HUDEP-2 (cell line): Measurements from ENCODE around the gene CFAP46.

Experiments used
- DNase-seq, 76 experiments: peaks; one replicate each; lab custom pipeline; 2025; ENCODE audit not compliant: unreplicated experiment in 76 of 76; lab: John Stamatoyannopoulos, UW

Gene CFAP46

DNA sequence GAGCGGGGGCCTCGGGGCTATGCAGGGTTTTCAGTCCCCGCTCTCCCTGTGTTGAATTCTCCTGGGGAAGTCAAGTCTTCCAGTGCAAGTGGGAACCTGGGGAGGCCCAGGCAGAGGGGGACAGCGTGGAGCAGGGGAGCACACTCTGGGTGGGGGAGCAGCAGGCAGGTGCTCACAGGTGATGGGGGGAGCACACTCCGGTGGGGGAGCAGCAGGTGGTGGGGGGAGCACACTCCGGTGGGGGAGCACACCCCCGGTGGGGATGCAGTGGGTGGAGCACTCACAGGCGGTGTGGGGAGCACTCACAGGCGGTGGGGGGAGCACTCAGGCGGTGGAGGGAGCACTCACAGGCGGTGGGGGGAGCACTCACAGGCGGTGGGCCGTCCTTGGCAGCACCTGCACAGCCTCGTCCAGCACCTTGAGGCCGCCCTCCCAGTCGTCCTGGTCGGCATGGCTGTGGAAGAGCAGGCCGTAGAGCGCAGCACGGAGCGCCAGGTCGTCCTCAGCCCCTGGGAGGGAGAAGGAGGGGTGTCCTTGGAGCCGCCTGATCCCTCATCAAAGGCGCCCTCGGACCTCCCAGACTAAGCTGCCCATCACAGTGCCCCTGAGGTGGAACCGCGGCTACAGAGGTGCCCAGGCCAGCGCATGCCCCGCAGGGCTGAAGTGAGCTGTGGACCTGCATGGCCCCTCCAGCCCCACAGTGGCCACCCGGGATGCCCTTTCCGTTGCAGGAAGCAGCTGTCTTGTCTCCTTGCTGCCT is 56.7 kb downstream of the CFAP46 start:
- DNase-seq, result no peak

DNA sequence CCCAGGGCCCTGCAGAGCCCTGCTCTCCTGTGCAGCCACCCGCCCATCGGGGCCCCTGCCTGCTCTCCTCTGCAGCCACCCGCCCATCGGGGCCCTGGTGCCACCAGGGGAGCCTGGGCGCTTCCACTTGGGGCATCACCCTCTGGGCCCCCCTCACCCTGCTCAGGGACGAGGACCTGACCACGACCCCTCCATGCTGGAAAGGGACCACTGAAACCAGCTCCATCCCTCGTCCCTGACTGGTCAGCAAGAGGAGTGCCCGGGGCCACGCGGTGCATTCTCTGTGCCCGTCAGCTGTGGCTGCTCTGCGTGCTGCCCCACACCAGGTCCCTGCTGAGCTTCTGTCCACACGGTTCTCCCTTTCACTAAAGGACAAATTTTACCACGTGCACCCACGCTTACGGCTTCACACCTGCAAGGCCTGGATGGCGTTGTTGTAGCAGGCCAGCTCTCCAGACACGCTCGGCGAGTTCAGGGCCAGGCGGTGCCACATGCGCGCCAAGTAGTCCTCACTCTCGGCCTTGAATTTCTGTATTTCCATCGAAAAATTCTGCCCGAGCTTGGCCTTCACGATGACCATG is 57.6 kb downstream of the CFAP46 start:
- DNase-seq, result no peak

DNA sequence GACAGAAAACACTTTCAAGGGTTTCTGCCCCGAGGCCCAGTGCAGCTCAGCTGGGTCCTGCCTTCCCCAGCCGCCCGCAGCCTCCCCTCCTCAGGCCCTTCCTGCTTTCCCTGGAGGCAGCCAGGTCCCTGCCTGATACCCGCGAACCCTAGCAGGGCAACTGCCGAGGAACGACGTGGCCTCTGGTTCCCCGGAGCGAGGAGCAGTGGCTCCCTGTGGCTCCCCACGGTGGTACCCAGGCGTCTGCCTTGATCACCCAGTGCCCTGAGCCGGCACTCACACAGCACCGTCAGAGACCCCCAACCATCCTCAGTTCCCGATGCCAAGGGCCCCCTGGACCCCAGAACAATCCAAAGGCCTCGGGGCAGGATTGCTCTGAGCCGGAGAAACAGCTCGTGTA is 58.3 kb downstream of the CFAP46 start:
- no peak for DNase-seq

DNA sequence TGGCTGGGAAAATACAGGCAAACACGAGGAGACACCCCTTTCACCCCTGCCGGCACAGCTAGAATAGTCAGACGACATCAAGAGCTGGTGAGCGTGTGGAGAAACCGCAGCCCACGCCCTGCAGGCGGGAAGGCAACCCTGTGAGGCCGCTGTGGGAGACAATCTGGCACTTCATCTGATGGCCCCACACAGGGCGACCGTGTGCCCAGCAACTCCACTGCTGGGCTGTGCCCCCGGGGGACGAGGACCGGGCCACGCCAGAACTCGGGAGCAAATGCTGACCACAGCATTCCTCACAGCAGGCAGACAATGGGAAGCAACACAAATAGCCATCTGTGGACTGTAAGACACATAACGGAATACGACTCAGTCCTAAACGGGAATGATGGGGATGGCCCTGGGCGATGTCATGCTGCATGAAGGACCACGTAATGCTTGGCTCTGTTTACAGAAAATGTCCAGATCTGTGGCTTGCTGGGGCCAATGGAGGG is 58.9 kb downstream of the CFAP46 start:
- no peak for DNase-seq

DNA sequence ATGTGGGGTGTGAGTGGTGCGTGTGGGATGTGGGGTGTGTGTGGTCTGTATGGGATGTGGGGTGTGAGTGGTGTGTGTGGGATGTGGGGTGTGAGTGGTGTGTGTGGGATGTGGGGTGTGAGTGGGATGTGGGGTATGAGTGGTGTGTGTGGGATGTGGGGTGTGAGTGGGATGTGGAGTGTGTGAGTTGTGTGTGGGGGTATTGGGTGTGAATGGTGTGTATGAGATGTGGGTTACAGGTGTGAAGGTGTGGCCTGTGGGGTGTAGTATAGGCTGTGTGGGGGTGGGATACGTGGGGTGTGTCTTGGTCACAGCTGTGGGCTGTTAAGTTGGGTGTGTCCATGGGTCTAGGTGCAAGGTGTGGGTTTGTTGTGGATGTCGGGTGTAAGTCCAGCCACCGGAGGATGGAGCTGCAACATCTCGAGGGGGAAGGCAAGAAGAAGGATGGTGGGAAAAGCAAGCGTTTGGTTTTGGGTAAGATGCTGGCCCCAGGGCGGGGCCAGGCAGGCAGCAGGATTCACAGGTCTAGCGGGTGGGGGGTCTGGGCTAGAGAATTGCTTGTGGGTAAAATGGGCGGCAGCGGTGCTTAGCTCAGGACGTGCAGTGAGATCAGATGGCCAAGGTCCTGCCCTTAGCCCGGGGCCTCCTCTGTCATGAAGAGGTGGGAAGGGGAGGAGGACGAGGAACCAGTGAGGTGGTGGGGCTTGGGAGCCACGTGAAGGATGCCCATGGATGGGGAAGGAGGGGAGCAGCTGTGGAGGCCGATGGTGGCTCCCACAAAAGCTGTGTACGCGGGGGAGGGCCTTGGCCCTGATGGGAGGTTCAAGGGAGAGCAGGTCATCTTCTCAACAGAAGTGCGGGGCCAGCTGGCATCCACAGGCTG is 60.1 kb downstream of the CFAP46 start:
- DNase-seq, result no peak

DNA sequence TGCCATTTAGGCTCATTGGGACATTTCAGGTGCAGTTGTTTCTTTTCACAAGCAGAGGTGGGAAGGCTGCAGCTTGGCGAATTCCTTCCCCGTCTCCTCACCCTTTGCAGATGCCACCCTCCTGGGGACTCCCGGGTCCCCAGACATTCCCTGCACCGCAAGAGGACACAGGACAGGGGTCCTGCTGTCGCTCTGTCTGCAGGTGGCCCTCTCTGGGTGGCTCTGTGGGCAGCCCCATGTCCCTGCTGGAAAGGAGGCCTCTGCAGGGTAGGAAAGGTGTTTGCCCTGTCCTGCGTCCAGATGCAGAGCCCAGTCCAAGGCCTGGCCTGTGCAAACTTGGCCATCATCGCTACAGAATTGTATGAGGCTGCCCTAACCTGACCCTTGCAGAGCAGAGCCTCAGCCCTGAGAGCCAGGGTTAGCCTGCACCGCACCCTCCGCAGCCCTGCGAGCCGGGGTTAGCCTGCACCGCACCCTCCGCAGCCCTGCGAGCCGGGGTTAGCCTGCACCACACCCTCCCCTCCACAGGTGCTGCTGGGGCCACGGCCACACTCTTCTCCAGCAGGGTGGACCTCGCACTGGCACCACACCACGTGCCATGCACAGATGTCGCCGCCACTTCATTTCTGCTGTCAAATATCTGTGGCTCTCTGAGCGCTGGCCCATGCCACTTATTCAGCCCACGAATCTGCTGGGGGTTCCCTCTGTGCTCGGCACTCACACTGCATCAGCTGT is 61.0 kb downstream of the CFAP46 start:
- DNase-seq, result no peak

DNA sequence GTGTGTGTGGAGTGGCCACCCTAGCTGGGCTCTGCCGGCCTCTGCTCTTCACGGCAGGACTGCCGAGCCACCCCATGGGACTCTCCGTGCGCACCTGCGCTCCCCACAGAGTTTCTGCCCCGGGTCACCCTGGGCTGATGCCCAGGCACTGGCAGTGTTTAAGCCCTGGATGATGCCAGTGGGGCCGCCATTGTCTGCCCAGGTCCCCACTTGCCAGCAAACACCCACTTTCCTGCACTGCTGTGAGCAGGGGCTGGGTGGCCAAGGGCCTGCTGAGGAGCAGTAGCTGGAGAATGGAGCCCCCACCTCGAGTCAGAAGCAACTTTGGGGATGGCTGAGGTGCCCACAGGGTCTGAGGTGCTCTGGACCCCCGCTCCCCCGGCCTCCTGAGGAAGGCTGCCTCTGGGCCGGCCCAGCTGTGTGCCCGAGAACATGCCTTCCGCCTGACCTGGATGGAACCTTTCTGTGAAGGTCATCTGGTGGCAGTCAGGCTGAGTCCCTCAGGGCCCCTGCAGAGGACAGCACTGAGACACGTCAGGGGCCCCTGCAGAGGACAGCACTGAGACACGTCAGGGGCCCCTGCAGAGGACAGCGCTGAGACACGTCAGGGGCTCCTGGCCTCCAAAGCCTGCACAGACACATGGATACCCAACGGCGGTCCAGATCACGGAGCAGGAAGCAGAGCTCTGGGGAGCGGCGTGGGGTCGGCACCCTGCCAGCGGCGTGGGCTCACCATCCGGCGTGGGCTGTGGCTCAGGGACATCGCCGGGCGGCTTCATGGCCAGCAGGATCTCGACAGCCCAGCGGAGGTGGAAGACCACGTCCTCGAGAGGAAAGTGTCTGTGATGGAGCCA is 62.0 kb downstream of the CFAP46 start:
- no peak for DNase-seq

DNA sequence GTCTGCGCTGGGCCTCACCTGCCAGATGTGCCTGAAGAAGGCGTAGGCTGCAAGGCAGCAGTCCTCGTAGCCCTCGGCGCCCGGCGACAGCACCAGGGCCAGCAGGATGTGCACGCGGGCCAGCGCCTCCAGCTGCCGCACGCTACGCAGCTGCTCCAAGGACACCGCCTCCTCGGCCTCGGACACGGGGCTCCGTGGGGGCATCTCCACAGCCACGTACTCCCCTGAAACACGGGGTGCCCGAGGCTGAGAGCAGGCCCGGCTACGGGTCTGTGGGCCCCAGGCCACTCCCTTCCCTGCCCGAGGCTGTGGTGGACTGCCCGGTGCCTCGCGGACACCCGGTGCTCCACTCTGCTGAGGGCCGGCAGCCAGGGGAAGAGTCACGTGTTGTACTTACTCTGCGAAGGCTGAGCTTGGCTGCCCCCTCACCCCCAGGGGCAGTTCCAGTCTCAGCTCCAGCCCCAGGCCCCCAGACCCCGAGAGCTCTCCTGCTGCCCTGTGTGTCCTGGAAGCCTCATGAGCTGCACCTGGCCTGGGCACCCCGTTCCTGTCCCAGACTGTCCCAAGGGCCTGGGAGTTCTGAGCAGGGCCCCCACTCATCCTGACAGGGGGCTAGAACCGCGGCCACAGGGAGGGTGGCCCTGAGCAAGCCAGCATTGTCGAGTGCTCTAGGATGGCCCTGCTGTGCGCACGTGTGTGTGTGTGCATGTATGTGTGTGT is 62.8 kb downstream of the CFAP46 start:
- DNase-seq, result no peak

DNA sequence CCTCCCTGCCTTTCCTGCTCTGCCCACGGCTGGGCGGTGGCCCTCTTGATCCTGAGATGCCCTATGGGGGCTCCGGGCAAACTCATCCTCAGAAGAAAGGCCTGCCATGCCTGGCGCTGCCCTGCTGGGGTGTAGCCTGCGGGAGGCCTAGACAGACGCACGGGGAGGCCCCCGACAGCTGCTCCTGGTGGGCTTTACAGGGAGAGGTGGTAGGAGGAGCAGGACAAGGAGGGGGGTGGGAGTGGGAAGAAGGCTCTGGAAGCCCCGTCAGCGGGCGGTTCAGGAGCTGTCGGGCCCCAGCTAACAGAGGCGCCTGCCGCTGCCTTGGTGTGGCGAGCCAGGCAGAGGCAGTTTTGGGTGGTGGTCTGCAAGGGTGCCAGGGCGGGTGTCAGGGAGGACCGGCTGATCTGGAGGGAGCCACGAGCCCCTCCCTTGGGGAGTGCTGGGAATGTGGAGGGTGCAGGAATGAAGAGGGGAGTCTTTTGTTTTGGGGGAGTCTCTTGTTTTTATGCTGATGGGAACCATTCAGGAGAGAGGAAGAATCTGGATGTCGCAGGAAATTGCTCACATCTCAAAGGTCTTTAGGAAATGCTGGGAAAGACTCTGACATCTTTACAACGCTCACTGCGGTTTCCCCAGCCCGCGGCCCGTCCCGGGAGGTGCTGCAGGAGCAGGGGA is 63.5 kb downstream of the CFAP46 start:
- DNase-seq, result no peak

DNA sequence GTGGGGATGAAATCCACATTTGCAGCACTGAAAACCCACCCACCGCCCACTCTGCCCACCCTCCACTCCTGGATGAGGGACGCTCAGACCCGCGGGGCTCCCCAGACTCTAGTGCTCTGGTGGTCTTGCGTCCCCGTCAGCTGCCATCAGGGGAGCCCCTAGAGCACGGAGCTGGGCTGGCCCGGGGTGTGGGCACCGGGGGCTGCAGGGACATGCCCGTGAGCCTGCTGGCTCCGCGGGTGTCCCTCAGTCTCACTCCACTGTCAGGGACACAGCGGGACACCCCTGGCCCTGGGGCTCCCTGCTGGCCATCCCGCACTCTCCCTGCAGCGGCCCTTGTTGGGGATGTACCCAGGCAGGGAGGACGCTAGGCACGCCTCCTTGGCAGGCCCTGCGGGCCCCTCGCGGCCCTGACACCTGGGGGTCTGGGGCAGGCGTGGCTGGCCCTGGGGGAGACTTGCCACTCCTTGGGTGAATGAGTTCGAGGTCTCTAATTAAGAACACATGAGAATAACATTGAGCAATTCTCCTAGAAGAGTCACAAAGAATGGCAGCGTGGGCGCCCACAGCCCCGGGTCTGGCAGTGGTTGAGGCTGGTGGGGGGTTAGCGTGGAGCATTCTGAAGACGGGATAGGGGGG is 64.2 kb downstream of the CFAP46 start:
- DNase-seq, result no peak

DNA sequence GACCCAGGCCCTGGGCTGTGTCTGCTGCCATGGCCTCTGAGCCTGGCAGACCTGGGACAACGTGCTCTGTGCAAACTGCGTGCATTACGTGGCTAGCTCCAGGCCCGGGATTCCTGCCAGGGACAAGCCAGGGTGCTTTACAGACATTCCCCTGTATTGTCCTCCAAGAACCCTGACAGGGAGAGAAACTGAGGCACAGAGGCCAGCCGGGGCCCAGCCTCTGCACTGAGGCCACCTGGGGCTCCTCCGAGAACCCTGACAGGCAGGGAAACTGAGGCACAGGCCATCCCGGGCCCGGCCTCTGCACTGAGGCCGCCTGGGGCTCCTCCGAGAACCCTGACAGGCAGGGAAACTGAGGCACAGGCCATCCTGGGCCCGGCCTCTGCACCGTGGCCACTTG is 64.9 kb downstream of the CFAP46 start:
- no peak for DNase-seq

DNA sequence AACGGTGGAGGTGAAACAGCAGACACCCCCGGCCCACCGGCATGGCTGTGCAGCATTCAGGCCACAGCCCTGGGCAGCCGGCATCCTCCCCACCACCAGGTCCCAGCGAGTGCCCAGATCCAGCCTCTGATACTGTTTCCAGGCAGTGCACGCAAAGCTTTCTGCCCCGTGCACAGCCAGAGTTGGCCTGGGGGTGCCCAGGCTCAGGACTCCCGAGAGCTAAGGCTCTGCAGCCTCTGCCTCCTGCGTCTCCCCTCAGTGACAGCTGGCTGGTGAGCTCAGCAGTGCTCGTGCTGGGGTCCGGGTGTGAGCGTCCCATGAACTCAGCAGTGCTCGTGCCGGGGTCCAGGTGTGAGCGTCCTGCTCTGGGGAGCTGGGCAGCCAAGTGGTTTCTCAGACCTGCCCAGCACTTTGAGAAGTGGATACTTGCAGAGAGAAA is 65.4 kb downstream of the CFAP46 start:
- DNase-seq, result no peak

DNA sequence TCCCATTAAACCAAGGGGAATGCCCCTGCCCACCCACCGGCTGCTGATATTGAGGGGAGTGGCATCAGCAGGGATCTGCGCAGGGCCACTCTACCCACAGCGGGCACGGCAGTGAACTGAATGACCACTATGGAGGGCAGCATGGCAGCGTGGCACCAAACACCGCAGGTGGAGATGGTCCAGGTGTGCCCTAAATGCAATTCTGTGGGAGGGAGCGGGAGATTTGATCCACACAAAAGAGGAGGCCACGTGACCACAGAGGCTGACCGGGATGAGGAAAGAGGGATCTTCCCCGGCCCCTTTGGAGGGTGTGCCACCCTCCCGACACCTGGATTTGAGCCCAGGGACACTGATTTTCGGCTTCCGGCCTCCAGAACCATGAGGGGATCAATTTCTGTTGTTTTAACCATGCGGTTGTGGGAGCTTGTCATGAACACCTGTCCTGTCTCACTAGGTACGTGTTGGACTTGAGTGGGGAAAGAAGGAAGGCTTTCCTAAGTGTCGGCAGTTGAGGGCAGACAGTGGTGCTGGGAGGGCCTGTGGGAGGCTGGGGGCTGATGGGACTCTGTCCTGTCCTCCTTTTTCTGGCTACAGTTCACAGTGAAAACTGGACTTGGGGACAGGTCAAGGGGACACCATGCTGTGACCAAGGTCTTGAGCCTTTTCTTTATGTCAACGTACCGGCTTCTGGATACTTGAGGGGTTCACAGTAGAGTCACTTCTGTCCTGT is 66.1 kb downstream of the CFAP46 start:
- DNase-seq, result no peak

DNA sequence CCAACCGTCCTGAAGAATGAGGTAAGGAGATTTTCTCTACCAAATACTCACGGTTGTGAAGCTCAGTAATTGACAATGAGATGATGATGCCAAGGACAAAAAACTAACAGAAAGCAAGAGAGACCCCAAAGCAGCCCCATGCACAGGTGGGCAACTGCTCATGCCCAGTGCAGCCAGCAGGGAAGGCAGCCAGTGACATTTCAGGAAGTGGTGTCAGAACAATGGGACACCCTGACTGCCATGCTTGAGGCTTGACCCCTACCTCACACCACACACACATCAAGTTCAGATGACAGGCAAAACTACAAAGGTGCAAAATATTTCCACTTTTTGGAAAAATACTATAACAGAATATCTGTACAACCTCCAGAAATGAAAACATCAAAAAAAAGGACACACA is 66.9 kb downstream of the CFAP46 start:
- DNase-seq, result no peak

DNA sequence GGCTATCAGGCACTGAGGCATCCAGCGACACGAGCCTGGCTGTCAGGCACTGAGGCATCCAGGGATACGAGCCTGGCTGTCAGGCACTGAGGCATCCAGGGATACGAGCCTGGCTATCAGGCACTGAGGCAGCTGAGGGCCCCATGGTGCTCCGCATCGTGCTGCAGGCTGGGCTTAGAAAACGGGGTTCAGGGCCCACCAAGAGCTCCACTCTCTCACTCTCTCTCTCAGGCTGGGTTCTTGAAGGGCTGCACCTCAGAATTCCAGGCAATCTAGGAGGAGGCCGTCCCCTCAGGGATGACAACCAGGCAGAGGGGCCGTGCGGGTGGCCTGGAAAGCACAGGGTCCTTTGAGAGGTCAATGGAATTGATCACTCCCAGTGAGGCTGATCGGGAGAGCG is 69.0 kb downstream of the CFAP46 start:
- DNase-seq, result no peak

DNA sequence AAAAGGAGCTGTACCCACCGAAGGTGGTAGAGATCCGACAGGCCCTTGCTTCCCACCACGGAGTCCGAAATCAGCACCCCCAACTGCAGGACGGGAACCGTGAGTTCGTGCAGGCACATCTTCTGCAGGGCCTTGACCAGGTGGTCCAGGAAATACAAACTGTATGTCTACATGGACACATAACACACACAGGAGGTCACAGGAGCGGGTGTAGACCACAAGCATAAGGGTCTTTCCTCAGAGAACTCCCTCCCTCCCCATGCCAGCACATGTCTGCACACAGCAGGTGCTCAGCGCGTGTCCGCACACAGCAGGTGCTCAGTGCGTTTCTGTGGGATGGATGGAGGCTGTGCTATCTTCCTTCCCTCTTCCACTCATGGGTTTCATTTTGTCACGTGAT is 69.7 kb downstream of the CFAP46 start:
- DNase-seq, result no peak

DNA sequence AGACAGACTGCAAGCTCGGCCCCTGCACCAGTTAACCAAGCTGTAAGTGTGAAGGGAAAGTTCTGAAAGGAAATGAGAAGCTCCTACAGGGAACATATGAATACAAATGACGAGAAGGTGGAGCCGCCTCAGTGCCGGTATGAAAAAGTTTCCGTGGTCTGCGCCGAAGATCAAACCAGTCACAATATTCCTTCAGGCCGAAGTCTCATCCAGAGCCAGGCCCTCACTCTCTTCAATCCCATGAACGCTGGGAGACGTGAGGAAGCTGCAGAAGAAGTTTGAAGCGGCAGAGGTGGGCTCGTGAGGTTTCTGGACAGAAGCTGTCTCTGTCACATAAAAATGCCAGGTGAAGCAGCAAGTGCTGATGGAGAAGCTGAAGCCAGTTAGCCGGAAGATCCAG is 71.9 kb downstream of the CFAP46 start:
- DNase-seq, result no peak

DNA sequence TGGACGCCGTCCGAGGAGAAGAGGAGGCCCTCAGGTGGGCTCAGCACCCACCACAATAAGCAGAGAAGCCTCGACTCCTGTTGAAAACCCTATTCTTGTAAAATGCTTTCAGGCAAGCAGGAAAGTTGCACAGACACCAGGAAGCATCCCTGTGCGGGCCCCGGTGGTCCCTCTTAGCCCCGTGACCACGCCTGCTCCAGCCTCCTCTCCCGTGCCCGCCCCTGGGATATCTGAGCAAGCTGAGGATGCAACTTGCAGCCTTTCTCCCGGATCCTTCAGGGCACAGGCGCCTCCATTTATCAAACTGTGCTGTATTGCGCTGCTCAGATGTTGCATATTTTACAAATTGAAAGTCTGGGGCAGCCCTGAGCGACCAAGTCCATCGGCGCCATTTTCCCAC is 72.7 kb downstream of the CFAP46 start:
- DNase-seq, result no peak
